BLaER1 (cell line): Measurements from ENCODE around the gene FGF12.
"Not testable (repeated sequence)": the region's sequence is repeated elsewhere in the genome, so short reads cannot be mapped to it uniquely, and the experiment has no call there.

Experiments used
- H3K27ac ChIP-seq: shearing (Covaris generic); formaldehyde crosslinking; 2 replicates; pipeline ENCODE4 v1.8.1; 2022
- H3K27me3 ChIP-seq: shearing (Covaris generic); formaldehyde crosslinking; 2 replicates; pipeline ENCODE4 v1.8.1; 2022
- H3K36me3 ChIP-seq: shearing (Covaris generic); formaldehyde crosslinking; 2 replicates; pipeline ENCODE4 v1.8.1; 2022
- H3K4me1 ChIP-seq: shearing (Covaris generic); formaldehyde crosslinking; 2 replicates; pipeline ENCODE4 v1.8.1; 2022
- H3K4me2 ChIP-seq: shearing (Covaris generic); formaldehyde crosslinking; 2 replicates; pipeline ENCODE4 v1.8.1; 2022
- H3K4me3 ChIP-seq: shearing (Covaris generic); formaldehyde crosslinking; 2 replicates; pipeline ENCODE4 v1.8.1; 2022
- H3K9ac ChIP-seq: shearing (Covaris generic); formaldehyde crosslinking; 2 replicates; pipeline ENCODE4 v1.8.1; 2022
- H3K9me3 ChIP-seq: shearing (Covaris generic); formaldehyde crosslinking; 2 replicates; pipeline ENCODE4 v1.8.1; 2022
- H4K20me1 ChIP-seq: shearing (Covaris generic); formaldehyde crosslinking; 2 replicates; pipeline ENCODE4 v1.8.1; 2022
- Cebpa-rat ChIP-seq: shearing (Covaris generic); IDR thresholded peaks from 2 replicates; pipeline ENCODE4 v1.8.1; 2022

The FGF12 gene

DNA sequence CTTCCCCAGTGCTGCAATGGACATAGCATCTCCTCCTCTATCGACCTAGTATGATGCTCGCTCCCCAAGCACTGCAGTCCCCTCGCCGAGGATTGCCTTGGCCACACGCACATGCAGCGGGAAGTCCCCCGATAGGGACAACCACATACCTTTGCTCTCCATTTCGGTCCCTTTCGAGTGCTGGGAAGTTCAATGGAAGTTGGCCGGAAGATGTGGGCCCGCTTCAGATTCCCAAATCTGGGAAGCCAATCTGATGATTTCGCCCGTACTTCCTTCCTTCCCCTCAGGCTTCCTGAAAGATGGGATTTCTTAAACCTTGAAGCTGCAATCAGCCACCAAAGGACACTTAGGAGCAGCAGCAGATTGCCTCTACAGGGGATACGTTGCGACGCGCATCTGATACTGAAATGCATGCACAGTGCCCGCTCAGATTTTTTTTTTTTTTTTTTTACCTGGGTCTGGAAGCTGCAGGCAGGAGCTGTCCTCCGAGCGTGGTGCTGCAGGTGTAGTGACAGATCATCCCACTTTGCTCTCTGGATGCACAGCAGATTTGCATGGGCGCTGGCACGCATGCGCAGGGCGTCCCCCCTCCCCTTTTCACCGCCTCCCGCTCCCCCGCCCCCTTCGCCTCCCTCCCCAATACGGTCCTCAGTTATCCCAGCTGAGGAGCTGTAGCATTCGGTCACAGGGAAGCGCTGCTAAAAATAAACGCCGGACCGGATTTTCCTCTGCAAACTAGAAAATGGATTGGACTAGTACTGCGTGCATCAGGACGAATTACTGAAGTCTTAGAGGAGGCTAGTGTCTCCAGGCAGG lies at the start of gene FGF12:
Gene FGF12, minus strand, starts transcription at position 510 of the 816 bp plus-strand sequence.
- Histone ChIP-seq H3K9ac (no peak within 1 kb of the TSS), H4K20me1 (no peaks in the 10 kb centered on the region), H3K9me3 (no peaks in the 10 kb centered on the region), H3K4me3 (no peak within 1 kb of the TSS), H3K27ac (no peak within 1 kb of the TSS), H3K27me3 (no peaks in the 10 kb centered on the region), H3K36me3 (no peaks in the 10 kb centered on the region), H3K4me2 (no peak within 1 kb of the TSS), H3K4me1 (no peaks in the 10 kb centered on the region)
- TF ChIP-seq Cebpa-rat, result no peak

DNA sequence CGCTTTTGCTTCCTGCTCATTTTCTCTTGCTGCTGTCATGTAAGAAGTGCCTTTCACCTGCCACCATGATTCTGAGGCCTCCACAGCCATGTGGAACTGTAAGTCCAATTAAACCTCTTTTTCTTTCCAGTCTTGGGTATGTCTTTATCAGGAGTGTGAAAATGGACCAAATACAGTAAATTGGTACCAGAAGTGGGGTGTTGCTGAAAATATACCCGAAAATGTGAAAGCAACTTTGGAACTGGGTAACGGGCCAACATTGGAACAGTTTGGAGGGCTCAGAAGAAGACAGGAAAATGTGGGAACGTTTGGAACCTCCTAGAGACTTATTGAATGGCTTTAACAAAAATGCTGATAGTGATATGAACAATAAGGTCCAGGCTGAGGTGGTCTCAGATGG lies 47.0 kb upstream of the FGF12 start:
- H3K36me3 ChIP-seq, result not testable (repeated sequence)

DNA sequence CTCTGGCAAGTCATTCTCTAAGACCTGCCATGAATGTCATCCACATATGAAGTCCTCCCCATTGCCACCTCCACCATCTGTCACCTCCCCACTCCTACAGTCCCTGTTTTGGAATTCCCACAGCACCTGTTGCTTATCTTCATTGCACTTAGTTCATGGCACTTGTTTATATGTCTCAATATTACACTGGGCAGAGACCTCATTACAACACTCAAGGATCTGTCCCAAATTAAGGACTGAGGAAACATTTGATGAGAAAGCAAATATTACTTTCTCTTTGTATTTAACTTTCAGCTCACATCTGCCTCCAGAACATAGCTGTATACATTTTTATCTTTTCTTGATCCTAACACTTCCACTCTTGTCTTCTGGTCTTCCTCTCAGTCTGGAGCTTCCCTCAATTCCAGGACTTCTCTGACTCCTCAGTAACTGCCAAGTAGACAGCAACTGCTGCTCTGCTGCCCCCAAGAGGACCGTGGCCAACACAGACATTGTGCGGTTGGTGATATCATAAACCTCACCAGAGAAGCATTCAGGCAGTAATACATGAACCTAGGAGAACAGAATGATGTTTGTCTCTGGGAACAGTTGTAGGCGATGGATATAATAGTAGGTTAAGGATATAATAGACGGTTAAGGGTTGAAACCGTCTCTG lies 45.0 kb upstream of the FGF12 start:
- Histone ChIP-seq H3K27ac (no peak overlapping the region), H3K9ac (no peak overlapping the region), H3K9me3 (peaks cover 15% of the 10 kb centered on the region), H3K4me2 (no peak overlapping the region), H3K27me3 (no peaks in the 10 kb centered on the region), H3K36me3 (no peaks in the 10 kb centered on the region), H4K20me1 (no peaks in the 10 kb centered on the region), H3K4me1 (no peaks in the 10 kb centered on the region), H3K4me3 (no peak overlapping the region)
- TF ChIP-seq Cebpa-rat, result no peak

More for the DNA sequence above, 47.0 kb upstream of the FGF12 start:
- H3K27ac ChIP-seq, H4K20me1 ChIP-seq, H3K27me3 ChIP-seq, H3K4me3 ChIP-seq, H3K4me2 ChIP-seq, H3K4me1 ChIP-seq, H3K9ac ChIP-seq: not testable (repeated sequence)
- H3K9me3 ChIP-seq, result peaks cover 15% of the 10 kb centered on the region

DNA sequence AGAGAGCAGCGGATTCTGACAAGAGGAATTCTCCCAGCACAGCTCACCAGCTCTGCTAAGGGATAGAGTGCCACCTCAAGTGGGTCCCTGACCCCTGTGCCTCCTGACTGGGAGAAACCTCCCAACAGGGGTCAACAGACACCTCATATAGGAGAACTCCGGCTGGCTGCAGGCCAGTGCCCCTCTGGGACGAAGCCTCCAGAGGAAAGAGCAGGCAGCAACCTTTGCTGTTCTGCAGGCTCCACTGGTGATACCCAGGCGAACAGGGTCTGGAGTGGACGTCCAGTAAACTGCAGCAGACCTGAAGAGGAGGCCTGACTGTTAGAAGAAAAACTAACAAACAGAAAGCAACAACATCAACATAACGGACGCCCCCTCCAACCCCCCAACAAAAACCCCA lies 31.3 kb upstream of the FGF12 start:
- H3K4me1 ChIP-seq, result no peaks in the 10 kb centered on the region
- no peaks in the 10 kb centered on the region for H3K36me3 ChIP-seq
- no peak overlapping the region for H3K4me2 ChIP-seq
- H3K27ac ChIP-seq, result no peak overlapping the region
- no peak overlapping the region for H3K9ac ChIP-seq
- no peaks in the 10 kb centered on the region for H3K9me3 ChIP-seq
- no peaks in the 10 kb centered on the region for H3K27me3 ChIP-seq
- no peak for TF ChIP-seq Cebpa-rat
- H4K20me1 ChIP-seq, result no peaks in the 10 kb centered on the region
- H3K4me3 ChIP-seq, result no peak overlapping the region

DNA sequence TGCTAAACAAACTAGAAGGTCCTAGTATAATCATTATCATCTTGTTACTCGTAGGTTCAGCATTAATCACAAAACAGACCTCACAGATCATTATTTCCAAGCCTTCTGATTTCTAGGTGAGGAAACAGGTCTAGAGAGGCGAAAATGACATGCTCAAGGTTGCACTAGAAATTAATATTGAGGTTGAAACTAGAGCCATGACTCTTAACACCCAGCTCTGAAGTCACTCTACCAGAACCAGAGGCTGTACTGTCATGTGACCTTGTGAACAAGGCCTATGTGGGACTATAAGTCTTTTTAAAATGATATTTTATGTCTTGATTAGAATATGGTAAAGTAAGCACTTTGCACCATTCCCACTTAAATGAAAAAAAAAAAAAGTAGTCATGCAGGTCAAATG lies 23.8 kb upstream of the FGF12 start:
- TF ChIP-seq Cebpa-rat, result no peak
- Histone ChIP-seq H3K4me3 (no peak overlapping the region), H3K4me2 (no peak overlapping the region), H3K27me3 (no peaks in the 10 kb centered on the region), H4K20me1 (no peaks in the 10 kb centered on the region), H3K9me3 (no peaks in the 10 kb centered on the region), H3K9ac (no peak overlapping the region), H3K36me3 (no peaks in the 10 kb centered on the region), H3K27ac (no peak overlapping the region), H3K4me1 (no peaks in the 10 kb centered on the region)

DNA sequence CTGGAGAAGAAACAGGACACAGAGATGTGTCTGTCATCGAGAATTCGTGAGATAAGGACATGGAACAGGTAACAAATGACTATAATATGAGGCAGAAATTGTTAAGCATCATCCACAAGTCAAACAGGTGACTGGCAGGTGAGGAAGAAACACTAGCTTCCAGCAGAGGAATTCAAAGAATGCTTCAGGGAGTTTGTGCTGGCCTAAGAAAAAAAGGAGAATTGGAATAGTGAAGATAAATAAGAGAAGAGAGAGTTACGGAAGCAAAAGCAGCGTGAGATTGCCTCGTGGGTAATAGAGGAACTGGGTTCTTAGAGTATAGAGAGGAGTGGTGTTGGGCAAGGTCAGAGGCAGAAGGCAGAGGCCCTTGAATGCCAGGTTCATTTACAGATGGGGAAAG lies 22.9 kb upstream of the FGF12 start:
- H3K4me2 ChIP-seq, result no peak overlapping the region
- no peaks in the 10 kb centered on the region for H3K27me3 ChIP-seq
- H3K4me1 ChIP-seq, result no peaks in the 10 kb centered on the region
- no peak for TF ChIP-seq Cebpa-rat
- no peak overlapping the region for H3K9ac ChIP-seq
- H3K9me3 ChIP-seq, result no peaks in the 10 kb centered on the region
- H3K36me3 ChIP-seq, result no peaks in the 10 kb centered on the region
- no peak overlapping the region for H3K4me3 ChIP-seq
- H3K27ac ChIP-seq, result no peak overlapping the region
- H4K20me1 ChIP-seq, result no peaks in the 10 kb centered on the region

DNA sequence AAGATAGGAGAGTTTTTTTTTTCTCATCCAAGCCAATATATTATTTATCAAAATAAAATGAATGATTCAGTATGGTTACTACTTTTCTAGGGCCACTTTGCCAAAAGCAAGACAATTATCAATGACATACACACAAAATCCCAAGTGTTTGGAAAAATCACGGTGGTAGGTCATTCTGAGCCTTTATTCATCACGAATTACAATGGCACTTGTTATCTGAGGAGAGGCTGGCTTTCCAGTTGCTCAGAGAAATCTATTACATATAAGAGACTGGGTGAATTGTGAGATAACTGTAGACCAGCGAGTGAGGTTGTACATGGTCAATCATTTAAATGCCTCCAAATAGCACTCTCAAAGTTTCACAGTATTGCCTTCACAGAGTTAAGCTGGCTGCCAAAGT lies 20.4 kb upstream of the FGF12 start:
- H3K9me3 ChIP-seq, result no peaks in the 10 kb centered on the region
- no peak overlapping the region for H3K9ac ChIP-seq
- H3K27ac ChIP-seq, result no peak overlapping the region
- no peaks in the 10 kb centered on the region for H3K27me3 ChIP-seq
- no peaks in the 10 kb centered on the region for H4K20me1 ChIP-seq
- TF ChIP-seq Cebpa-rat, result no peak
- H3K4me1 ChIP-seq, result no peaks in the 10 kb centered on the region
- H3K4me3 ChIP-seq, result no peak overlapping the region
- no peaks in the 10 kb centered on the region for H3K36me3 ChIP-seq
- no peak overlapping the region for H3K4me2 ChIP-seq

DNA sequence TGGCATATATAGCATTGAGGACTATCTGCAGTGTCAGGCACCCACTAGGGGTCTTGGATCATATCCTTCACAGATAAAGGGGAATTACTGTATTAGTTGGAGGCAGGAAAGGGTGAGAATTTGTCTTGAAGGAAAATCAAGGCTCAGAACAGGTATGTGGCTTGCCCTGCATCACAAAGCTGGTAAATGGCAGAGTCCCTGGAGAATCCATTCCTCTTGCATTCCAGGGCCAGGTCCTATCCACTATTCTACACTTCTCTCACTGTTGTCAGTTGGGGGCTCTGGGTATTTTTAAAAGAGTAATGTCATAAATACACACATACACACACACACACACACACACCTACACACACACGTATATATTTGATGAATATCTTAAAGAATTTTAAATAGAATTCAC lies 19.8 kb upstream of the FGF12 start:
- H3K36me3 ChIP-seq, result no peaks in the 10 kb centered on the region
- no peak overlapping the region for H3K4me2 ChIP-seq
- no peaks in the 10 kb centered on the region for H3K27me3 ChIP-seq
- no peak overlapping the region for H3K9ac ChIP-seq
- no peaks in the 10 kb centered on the region for H3K9me3 ChIP-seq
- no peak for TF ChIP-seq Cebpa-rat
- no peak overlapping the region for H3K27ac ChIP-seq
- H3K4me1 ChIP-seq, result no peaks in the 10 kb centered on the region
- H4K20me1 ChIP-seq, result no peaks in the 10 kb centered on the region
- H3K4me3 ChIP-seq, result no peak overlapping the region

DNA sequence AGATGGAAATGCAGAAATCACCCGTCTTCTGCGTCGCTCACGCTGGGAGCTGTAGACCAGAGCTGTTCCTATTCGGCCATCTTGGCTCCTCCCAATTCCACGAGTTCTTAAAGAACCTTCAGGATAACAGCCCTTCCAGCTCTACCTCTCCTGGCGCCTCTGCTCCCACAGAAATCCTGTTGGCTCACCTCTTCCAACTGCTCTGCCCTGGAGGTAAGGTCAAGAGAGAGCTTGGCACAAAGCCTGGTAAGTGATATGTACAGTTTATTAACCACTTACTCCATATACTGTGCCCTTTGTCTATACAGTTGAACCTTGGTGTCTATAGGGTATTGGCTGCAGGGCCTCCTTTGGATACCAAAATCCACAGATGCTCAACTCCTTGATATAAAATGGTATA lies 17.8 kb upstream of the FGF12 start:
- Histone ChIP-seq H3K4me3 (no peak overlapping the region), H4K20me1 (no peaks in the 10 kb centered on the region), H3K9me3 (no peaks in the 10 kb centered on the region), H3K4me2 (no peak overlapping the region), H3K9ac (no peak overlapping the region), H3K27ac (no peak overlapping the region), H3K36me3 (no peaks in the 10 kb centered on the region), H3K4me1 (no peaks in the 10 kb centered on the region), H3K27me3 (no peaks in the 10 kb centered on the region)
- no peak for TF ChIP-seq Cebpa-rat

DNA sequence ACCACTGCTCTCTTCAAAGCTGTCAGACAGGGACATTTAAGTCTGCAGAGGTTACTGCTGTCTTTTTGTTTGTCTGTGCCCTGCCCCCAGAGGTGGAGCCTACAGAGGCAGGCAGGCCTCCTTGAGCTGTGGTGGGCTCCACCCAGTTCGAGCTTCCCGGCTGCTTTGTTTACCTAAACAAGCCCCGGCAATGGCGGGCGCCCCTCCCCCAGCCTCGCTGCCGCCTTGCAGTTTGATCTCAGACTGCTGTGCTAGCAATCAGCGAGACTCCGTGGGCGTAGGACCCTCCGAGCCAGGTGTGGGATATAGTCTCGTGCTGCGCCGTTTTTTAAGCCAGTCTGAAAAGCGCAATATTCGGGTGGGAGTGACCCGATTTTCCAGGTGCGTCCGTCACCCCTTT lies 17.3 kb upstream of the FGF12 start:
- not testable (repeated sequence) for H3K27me3 ChIP-seq, H3K4me2 ChIP-seq, H3K4me1 ChIP-seq, H3K36me3 ChIP-seq, H3K9me3 ChIP-seq, H3K27ac ChIP-seq, H3K9ac ChIP-seq, H4K20me1 ChIP-seq, H3K4me3 ChIP-seq

DNA sequence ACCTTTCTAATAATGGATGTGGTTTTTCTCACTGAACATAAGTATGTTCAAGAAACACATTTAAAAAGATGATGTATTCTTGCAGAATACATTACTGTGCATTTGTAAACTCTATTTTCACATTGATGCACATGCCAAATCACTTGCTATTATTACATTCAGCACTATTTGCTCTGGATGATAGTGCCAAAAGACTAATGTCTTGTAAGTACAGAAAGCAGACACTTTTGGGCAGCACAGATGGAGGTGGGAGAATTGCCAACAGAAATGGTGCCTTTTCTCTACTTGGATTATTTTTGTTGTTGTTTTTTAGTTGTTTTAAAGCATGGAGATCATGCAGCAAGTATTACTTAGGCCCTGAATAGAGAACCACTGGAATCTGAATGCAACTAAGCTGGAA lies 10.2 kb upstream of the FGF12 start:
- H3K4me1 ChIP-seq, result no peaks in the 10 kb centered on the region
- no peak overlapping the region for H3K27ac ChIP-seq
- no peak overlapping the region for H3K4me3 ChIP-seq
- no peaks in the 10 kb centered on the region for H3K9me3 ChIP-seq
- no peak overlapping the region for H3K9ac ChIP-seq
- H3K27me3 ChIP-seq, result no peaks in the 10 kb centered on the region
- no peaks in the 10 kb centered on the region for H3K36me3 ChIP-seq
- no peaks in the 10 kb centered on the region for H4K20me1 ChIP-seq
- TF ChIP-seq Cebpa-rat, result no peak
- H3K4me2 ChIP-seq, result no peak overlapping the region
